Lung (tissue), 12 donors: ENCODE results near the gene NSMCE1. TPM values are rescaled to one million over a fixed set of nuclear protein-coding genes. Genes with fewer than 3 reads are reported as not detected.

Source experiments
- ATAC-seq: fragments of 200-7000 bp; cut with Tn5 transposase; one replicate; pipeline ENCODE4 v1.9.1; 2020; ENCODE audit warnings: moderate number of reproducible peaks; ENCODE audit not compliant: insufficient read depth, low FRiP score
- DNase-seq, 3 donors: peaks; one replicate each; pipeline ENCODE4 v3.0.0-alpha.2; 2013 to 2017
- H3K27ac ChIP-seq, 2 donors: one replicate each; pipeline ENCODE4 v1.5.1; 2013; ENCODE audit warnings: mild to moderate bottlenecking in 2 of 2, moderate library complexity in 2 of 2, control low read depth in 1 of 2, inconsistent platforms in 1 of 2, low read depth in 1 of 2, low read length in 1 of 2
- H3K27me3 ChIP-seq, 3 donors: one replicate each; pipeline ENCODE4 v1.5.1; 2013; ENCODE audit warnings: low read length in 2 of 3; ENCODE audit not compliant: control insufficient read depth in 3 of 3, insufficient read depth in 3 of 3
- H3K36me3 ChIP-seq, 4 donors: one replicate each; pipeline ENCODE4 v1.5.1; 2013; ENCODE audit warnings: low read length in 4 of 4, mild to moderate bottlenecking in 1 of 4, moderate library complexity in 1 of 4; ENCODE audit not compliant: control insufficient read depth in 4 of 4, insufficient read depth in 4 of 4
- H3K4me1 ChIP-seq, 5 donors: one replicate each; pipeline ENCODE4 v1.5.1; 2013; ENCODE audit warnings: low read length in 5 of 5, mild to moderate bottlenecking in 2 of 5, moderate library complexity in 1 of 5; ENCODE audit not compliant: control insufficient read depth in 5 of 5, insufficient read depth in 5 of 5
- H3K4me3 ChIP-seq: one replicate; pipeline ENCODE4 v1.5.1; 2013; ENCODE audit warnings: mild to moderate bottlenecking, control low read depth, moderate library complexity
- H3K9ac ChIP-seq, 2 donors: one replicate each; pipeline ENCODE4 v1.5.1; 2013; ENCODE audit warnings: low read length in 2 of 2, control low read depth in 1 of 2; ENCODE audit not compliant: insufficient read depth in 1 of 2
- H3K9me3 ChIP-seq, 4 donors: one replicate each; pipeline ENCODE4 v1.5.1; 2013; ENCODE audit warnings: low read length in 3 of 4, mild to moderate bottlenecking in 1 of 4, moderate library complexity in 1 of 4; ENCODE audit not compliant: control insufficient read depth in 4 of 4, insufficient read depth in 3 of 4
- CTCF ChIP-seq: IDR thresholded peaks from 2 replicates; pipeline ENCODE4 v1.5.1; 2012; ENCODE audit warnings: mild to moderate bottlenecking; ENCODE audit errors: control extremely low read depth, extremely low read depth
- WGBS, 2 donors: extraction: QIAGEN DNeasy Blood & Tissue Kit; methylation state at CpG; one replicate each; pipeline ENCODE4 v1.1.7; 2013; 5-methylcytosine and 5-hydroxymethylcytosine counted together
- polyA plus RNA-seq, 2 donors: library from polyadenylated mRNA; stranded (reverse); fragments of 200-250 nt; gene quantifications; one replicate each; pipeline ENCODE4 v1.2.1, GENCODE V29; 2013
- total RNA-seq, 2 donors: library from RNA; depleted of rRNA in 1 of 2; stranded (reverse); fragments of >200 nt in 1 of 2; gene quantifications; one replicate each; pipeline ENCODE4 v1.2.1, GENCODE V29; 2014 to 2021
- donor health status: control.
- donor health status: control.
- donor health status: Bipolar disorder and iron deficiency.
- donor health status: healthy.
- donor health status: DM: yes; HTN: yes; CAD: no.

Gene NSMCE1
- total and polyA plus RNA-seq, 4 donors, result 37.4 to 75.4 (median 57.2) TPM

DNA sequence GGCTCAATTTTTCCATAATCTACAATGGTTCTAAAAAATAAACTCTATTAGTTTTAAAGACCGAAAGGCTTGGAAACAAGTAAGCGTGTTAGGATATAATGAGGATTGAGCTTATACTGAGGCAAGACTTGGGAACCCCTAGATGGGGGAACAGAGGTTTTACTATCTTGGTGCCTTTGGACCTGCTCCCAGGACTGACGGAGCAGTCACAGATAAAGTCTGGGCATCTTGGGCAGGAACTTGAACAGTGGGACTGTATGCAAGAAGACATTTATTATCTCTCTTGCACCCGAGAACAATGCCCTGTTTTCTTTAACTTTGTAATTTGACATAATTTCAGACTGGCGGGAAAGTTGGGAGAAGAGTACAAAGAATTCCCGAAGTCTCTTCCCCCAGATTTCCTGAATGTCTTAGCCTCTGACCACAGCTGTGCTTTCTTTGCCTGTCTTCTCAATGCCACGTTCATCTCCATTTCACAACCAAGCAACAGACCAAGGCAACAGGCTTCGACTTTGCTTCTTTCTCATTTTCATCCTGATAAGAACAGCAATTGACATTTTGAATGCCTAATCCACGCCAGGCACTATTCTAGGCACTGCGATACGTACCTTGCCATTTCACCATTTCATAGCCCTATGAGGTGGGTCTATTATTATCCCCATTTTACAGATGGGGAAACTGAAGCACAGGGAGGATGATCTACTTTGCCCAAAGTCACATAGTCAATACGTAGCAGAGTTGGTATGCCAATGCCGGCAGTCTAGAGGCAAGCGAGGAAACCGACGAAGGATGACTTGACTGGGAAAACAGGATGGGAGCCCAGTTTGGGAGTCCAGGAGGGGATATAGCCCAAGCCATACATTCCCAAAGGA lies 42.2 kb upstream of the NSMCE1 start:
- Histone ChIP-seq H3K36me3 (no peaks in the 10 kb centered on the region), H3K27me3 (no peaks in the 10 kb centered on the region), H3K9me3 (peaks cover 0 to 3% (median 0%) of the 10 kb centered on the region in 4 donors), H3K4me3 (no peak overlapping the region), H3K27ac (no peak overlapping the region), H3K9ac (no peak overlapping the region), H3K4me1 (peaks cover 0 to 18% (median 8%) of the 10 kb centered on the region in 5 donors)
- DNase-seq, result no peak
- WGBS, 2 donors, result 81 to 84% methylated on average over 16 of the region's 16 CpGs
- TF ChIP-seq CTCF, result no peak
- ATAC-seq, result no peak

GRCh38 chr16:27308792-27309191 lies 40.2 kb upstream of the NSMCE1 start:
- H3K27ac ChIP-seq, result no peak overlapping the region
- no peak for TF ChIP-seq CTCF
- H3K4me3 ChIP-seq, result no peak overlapping the region
- H3K36me3 ChIP-seq, result no peaks in the 10 kb centered on the region
- H3K9ac ChIP-seq, result no peak overlapping the region
- H3K4me1 ChIP-seq, result peaks cover 0 to 6% (median 0%) of the 10 kb centered on the region in 5 donors
- H3K9me3 ChIP-seq, result peaks cover 0 to 3% (median 0%) of the 10 kb centered on the region in 4 donors
- WGBS, 2 donors, result 69 to 87% methylated on average over 1 of the region's 1 CpG
- no peak for DNase-seq
- no peak for ATAC-seq
- H3K27me3 ChIP-seq, result no peaks in the 10 kb centered on the region

DNA sequence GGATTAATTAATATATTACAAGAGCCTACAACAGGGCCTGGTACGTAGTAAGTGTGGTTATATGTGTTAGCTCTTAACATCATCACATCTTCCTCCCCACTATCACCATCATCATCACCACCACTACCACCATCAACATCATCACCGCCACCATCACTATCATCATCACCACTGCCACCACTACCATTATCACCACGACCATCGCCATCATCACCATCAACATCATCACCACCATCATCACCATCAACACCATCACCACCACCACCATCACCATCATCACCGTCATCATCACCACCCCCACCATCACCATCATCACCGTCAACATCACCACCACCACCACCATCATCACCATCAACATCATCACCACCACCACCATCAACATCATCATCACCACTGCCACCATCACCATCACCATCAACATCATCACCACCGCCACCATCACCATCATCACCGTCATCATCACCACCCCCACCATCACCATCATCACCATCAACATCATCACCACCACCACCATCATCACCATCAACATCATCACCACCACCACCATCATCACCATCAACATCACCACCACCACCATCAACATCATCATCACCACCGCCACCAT lies 37.4 kb upstream of the NSMCE1 start:
- H3K9ac ChIP-seq, result no peak overlapping the region
- no peak for TF ChIP-seq CTCF
- H3K4me1 ChIP-seq, result no peaks in the 10 kb centered on the region
- peaks cover 0 to 3% (median 0%) of the 10 kb centered on the region in 4 donors for H3K9me3 ChIP-seq
- no peak overlapping the region for H3K4me3 ChIP-seq
- WGBS, 2 donors, result 96 to 98% methylated on average over 9 of the region's 9 CpGs
- H3K27ac ChIP-seq, result no peak overlapping the region
- ATAC-seq, result no peak
- H3K36me3 ChIP-seq, result no peaks in the 10 kb centered on the region
- no peak for DNase-seq
- no peaks in the 10 kb centered on the region for H3K27me3 ChIP-seq
